ENCODE results near the gene MYO5C.
"Not testable (repeated sequence)": the region's sequence is repeated elsewhere in the genome, so short reads cannot be mapped to it uniquely, and the experiment has no call there.

Gene MYO5C

GRCh38 chr15:52307847-52308246, 12.2 kb upstream of the MYO5C start:
- DNase-seq, result no peak

GRCh38 chr15:52306270-52306669, 10.7 kb upstream of the MYO5C start:
- no peak for DNase-seq

- no peak for DNase-seq
These were observed 7.6 kb upstream of the MYO5C start for GRCh38 chr15:52303093-52303772.

GRCh38 chr15:52301265-52301847, 5.8 kb upstream of the MYO5C start:
- DNase-seq, result no peak

- no peak for DNase-seq
These were observed 653 bp downstream of the MYO5C start for GRCh38 chr15:52294881-52295420.

GRCh38 chr15:52292780-52293392, 2.7 kb downstream of the MYO5C start:
- DNase-seq, result no peak

GRCh38 chr15:52291204-52291603, 4.4 kb downstream of the MYO5C start:
- DNase-seq, result no peak

GRCh38 chr15:52290800-52291199, 4.8 kb downstream of the MYO5C start:
- DNase-seq, result no peak

- DNase-seq, result no peak
These were observed 5.3 kb downstream of the MYO5C start for GRCh38 chr15:52290329-52290728.

GRCh38 chr15:52289629-52290081, 5.9 kb downstream of the MYO5C start:
- DNase-seq, result no peak

- no peak for DNase-seq
These were observed 6.6 kb downstream of the MYO5C start for GRCh38 chr15:52288986-52289385.

GRCh38 chr15:52288051-52288942, 7.3 kb downstream of the MYO5C start:
- no peak for DNase-seq

- DNase-seq, result no peak
These were observed 8.5 kb downstream of the MYO5C start for GRCh38 chr15:52287114-52287513.

- not testable (repeated sequence) for DNase-seq
These were observed 9.7 kb downstream of the MYO5C start for GRCh38 chr15:52285941-52286340.

- no peak for DNase-seq
These were observed 11.4 kb downstream of the MYO5C start for GRCh38 chr15:52284164-52284563.

- DNase-seq, result no peak
These were observed 12.3 kb downstream of the MYO5C start for GRCh38 chr15:52283281-52283680.

GRCh38 chr15:52282418-52282817, 13.2 kb downstream of the MYO5C start:
- DNase-seq, result no peak

GRCh38 chr15:52281085-52282035, 14.2 kb downstream of the MYO5C start:
- no peak for DNase-seq

GRCh38 chr15:52280326-52281084, 15.1 kb downstream of the MYO5C start:
- DNase-seq, result no peak

GRCh38 chr15:52278636-52279367, 16.8 kb downstream of the MYO5C start:
- DNase-seq, result no peak
